CD4-positive, alpha-beta T cell treated with Interferon alpha-2 for 1 hour (primary cell): ENCODE measurements around the gene RRP15.

Source experiments
- DNase-seq, 2 donors: peaks; one replicate each; pipeline ENCODE4 v3.0.0-alpha.2; 2020 to 2022

The RRP15 gene

GRCh38 chr1:218364028-218364710, 79.1 kb downstream of the RRP15 start:
- DNase-seq, result no peak

- no peak for DNase-seq
These were observed 80.3 kb downstream of the RRP15 start for GRCh38 chr1:218365226-218365999.

- DNase-seq, result no peak
These were observed 81.4 kb downstream of the RRP15 start for GRCh38 chr1:218366322-218367052.

GRCh38 chr1:218367118-218367517, 82.0 kb downstream of the RRP15 start:
- no peak for DNase-seq

DNA sequence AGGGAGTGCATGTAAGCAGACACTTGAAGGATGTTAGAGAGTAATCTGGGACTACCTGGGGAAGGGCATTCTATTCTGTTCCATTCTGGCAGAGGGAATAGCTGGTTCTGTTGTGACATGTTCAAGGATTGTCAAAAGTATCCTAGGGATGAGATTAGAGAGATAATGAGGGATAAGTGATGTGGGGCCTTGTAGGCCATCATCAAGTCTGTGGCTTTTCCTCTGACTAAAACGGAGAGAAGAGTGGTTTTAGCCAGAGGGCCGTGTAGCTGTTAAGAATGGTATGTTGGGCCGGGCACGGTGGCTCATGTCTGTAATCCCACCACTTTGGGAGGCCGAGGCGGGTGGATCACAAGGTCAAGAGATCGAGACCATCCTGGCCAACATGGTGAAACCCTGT, 83.6 kb downstream of the RRP15 start:
- no peak for DNase-seq

DNA sequence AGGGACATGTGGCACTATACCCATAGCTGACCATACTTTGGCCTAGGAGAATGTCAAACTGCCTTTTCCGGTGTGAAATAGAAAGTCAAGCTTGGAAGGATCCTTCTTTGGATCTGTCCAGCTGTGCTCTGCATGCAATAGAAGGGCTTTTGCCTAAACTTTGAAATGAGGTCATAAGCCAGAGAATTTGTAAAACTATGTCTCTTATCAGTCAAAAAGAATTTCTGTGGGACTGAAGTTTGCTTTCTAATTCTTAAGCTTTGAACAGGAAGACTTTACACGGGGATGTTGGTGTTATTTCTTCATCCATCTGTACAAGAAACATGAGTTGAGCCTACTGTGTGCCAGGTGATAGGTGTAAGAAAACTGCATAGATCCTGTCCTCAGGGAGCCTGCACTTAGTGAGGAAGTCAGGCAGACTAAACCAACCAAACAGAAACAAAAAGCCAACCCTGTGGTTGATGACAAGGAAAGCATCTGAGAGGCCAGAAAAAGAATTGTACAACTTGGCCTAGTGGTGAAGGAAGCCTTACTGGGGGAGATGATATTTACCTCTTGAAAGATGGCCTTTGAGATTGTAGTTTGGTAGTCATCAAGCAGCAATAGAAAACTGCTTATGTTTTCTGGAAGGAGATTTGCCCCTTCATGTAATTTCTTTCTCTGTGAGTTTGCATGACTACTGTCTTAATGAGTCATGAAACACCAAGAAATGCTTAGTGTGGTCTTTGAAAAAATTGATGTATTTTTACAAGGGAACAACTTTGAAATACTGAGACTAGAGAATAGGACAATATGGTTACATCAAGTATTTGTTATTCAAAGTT, 84.8 kb downstream of the RRP15 start:
- no peak for DNase-seq

GRCh38 chr1:218371927-218372672, 87.0 kb downstream of the RRP15 start:
- no peak for DNase-seq

GRCh38 chr1:218374401-218375353, 89.6 kb downstream of the RRP15 start:
- no peak for DNase-seq

GRCh38 chr1:218376722-218377121, 91.6 kb downstream of the RRP15 start:
- no peak for DNase-seq

- peak; percentile 6 to 43 for DNase-seq
These were observed 92.1 kb downstream of the RRP15 start for GRCh38 chr1:218377143-218377660.

- DNase-seq, result no peak
These were observed 95.3 kb downstream of the RRP15 start for GRCh38 chr1:218380125-218380977.

DNA sequence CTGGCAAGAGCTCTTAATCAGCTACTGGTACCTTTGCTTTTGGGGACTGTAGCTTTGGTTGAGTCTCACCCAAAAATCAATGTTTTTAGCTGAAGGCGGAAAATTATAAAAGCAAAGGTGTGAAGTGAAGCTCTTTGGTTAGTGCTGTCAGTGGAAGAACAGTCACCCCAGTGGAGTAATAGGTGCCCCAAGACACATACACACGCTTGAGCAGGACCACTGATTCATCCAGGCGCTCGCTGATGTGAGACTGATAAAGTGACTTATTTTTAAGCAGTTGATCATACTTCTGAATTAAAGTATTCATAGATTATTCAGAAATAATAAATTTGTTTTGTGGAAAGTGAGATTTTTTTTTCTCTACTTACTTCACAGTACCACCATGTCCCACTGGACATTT, 97.2 kb downstream of the RRP15 start:
- no peak for DNase-seq

- no peak for DNase-seq
These were observed 98.0 kb downstream of the RRP15 start for GRCh38 chr1:218383051-218383450.

- no peak for DNase-seq
These were observed 98.6 kb downstream of the RRP15 start for GRCh38 chr1:218383681-218384080.

DNA sequence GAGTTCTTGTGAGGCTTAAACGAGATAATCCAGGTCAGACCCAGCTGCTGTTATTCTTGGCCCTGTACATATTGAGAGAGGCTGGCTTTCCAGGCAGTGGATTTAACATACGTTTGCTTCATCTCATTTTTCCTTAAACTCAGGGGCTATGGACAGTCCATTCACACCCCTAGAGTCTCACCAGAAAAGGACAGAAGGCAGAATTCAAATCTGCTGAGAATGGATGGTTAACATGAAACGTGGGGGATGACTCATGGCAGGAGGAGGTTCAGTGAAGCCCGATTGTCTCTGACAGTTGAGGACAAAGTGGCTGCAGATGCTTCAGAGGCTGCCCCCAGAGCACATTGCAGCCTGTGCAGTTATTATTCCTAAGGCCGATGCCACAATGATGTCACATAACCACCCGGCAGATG, 99.5 kb downstream of the RRP15 start:
- DNase-seq, result no peak
